Measurements from ENCODE around the gene CYBC1. TPM values are rescaled to one million over a fixed set of nuclear protein-coding genes. Genes with fewer than 3 reads are reported as not detected.

CYBC1 gene
- total and polyA plus RNA-seq, 9 of the 15 experiments (the other 6 are each of a cell fraction or from before 2014, with no cell fraction given) = 1.3 to 71.8 (median 49.9) TPM

DNA sequence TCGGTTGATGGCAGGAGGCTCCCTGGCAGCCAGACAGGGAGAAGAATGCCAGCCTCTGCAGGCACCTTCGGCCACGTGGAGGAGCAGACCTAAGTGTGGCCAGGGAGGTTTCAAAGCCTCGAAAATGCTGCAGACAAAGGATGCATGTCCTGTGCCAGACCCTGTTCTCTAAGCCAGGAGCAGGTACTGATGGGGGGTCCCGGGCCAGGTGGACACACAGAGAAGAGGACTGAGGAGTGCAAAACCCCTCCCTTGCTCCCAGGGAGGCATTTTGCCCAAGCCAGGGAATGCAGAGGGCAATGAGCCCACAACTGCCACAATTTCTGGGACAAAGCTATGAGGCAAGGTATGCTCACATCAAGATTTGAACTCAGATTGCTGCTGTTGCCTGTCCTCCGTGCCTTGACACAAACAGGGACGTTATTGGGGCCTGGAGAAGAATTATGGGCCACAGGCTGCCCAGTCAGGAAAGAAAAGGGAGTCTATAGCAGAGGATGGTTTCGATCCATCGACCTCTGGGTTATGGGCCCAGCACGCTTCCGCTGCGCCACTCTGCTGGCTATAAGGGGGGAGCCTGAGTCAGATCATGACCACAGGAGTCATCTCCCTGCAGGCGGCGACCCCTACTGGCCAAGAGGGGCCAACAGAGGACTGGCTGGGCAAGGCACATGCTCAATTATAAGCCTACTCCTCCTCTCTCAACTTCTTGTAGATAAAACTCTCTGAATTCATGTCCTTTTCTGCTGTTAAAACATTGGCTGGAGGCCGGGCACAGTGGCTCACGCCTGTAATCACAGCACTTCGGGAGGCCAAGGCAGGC is 43.9 kb upstream of the CYBC1 start (continued):
- TF ChIP-seq, protein P1, sequence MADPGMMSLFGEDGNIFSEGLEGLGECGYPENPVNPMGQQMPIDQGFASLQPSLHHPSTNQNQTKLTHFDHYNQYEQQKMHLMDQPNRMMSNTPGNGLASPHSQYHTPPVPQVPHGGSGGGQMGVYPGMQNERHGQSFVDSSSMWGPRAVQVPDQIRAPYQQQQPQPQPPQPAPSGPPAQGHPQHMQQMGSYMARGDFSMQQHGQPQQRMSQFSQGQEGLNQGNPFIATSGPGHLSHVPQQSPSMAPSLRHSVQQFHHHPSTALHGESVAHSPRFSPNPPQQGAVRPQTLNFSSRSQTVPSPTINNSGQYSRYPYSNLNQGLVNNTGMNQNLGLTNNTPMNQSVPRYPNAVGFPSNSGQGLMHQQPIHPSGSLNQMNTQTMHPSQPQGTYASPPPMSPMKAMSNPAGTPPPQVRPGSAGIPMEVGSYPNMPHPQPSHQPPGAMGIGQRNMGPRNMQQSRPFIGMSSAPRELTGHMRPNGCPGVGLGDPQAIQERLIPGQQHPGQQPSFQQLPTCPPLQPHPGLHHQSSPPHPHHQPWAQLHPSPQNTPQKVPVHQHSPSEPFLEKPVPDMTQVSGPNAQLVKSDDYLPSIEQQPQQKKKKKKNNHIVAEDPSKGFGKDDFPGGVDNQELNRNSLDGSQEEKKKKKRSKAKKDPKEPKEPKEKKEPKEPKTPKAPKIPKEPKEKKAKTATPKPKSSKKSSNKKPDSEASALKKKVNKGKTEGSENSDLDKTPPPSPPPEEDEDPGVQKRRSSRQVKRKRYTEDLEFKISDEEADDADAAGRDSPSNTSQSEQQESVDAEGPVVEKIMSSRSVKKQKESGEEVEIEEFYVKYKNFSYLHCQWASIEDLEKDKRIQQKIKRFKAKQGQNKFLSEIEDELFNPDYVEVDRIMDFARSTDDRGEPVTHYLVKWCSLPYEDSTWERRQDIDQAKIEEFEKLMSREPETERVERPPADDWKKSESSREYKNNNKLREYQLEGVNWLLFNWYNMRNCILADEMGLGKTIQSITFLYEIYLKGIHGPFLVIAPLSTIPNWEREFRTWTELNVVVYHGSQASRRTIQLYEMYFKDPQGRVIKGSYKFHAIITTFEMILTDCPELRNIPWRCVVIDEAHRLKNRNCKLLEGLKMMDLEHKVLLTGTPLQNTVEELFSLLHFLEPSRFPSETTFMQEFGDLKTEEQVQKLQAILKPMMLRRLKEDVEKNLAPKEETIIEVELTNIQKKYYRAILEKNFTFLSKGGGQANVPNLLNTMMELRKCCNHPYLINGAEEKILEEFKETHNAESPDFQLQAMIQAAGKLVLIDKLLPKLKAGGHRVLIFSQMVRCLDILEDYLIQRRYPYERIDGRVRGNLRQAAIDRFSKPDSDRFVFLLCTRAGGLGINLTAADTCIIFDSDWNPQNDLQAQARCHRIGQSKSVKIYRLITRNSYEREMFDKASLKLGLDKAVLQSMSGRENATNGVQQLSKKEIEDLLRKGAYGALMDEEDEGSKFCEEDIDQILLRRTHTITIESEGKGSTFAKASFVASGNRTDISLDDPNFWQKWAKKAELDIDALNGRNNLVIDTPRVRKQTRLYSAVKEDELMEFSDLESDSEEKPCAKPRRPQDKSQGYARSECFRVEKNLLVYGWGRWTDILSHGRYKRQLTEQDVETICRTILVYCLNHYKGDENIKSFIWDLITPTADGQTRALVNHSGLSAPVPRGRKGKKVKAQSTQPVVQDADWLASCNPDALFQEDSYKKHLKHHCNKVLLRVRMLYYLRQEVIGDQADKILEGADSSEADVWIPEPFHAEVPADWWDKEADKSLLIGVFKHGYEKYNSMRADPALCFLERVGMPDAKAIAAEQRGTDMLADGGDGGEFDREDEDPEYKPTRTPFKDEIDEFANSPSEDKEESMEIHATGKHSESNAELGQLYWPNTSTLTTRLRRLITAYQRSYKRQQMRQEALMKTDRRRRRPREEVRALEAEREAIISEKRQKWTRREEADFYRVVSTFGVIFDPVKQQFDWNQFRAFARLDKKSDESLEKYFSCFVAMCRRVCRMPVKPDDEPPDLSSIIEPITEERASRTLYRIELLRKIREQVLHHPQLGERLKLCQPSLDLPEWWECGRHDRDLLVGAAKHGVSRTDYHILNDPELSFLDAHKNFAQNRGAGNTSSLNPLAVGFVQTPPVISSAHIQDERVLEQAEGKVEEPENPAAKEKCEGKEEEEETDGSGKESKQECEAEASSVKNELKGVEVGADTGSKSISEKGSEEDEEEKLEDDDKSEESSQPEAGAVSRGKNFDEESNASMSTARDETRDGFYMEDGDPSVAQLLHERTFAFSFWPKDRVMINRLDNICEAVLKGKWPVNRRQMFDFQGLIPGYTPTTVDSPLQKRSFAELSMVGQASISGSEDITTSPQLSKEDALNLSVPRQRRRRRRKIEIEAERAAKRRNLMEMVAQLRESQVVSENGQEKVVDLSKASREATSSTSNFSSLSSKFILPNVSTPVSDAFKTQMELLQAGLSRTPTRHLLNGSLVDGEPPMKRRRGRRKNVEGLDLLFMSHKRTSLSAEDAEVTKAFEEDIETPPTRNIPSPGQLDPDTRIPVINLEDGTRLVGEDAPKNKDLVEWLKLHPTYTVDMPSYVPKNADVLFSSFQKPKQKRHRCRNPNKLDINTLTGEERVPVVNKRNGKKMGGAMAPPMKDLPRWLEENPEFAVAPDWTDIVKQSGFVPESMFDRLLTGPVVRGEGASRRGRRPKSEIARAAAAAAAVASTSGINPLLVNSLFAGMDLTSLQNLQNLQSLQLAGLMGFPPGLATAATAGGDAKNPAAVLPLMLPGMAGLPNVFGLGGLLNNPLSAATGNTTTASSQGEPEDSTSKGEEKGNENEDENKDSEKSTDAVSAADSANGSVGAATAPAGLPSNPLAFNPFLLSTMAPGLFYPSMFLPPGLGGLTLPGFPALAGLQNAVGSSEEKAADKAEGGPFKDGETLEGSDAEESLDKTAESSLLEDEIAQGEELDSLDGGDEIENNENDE (IDR thresholded peaks at IDR 0.05; ENCODE audit: low read depth, low read length) = no peak
- TF ChIP-seq, protein P2, sequence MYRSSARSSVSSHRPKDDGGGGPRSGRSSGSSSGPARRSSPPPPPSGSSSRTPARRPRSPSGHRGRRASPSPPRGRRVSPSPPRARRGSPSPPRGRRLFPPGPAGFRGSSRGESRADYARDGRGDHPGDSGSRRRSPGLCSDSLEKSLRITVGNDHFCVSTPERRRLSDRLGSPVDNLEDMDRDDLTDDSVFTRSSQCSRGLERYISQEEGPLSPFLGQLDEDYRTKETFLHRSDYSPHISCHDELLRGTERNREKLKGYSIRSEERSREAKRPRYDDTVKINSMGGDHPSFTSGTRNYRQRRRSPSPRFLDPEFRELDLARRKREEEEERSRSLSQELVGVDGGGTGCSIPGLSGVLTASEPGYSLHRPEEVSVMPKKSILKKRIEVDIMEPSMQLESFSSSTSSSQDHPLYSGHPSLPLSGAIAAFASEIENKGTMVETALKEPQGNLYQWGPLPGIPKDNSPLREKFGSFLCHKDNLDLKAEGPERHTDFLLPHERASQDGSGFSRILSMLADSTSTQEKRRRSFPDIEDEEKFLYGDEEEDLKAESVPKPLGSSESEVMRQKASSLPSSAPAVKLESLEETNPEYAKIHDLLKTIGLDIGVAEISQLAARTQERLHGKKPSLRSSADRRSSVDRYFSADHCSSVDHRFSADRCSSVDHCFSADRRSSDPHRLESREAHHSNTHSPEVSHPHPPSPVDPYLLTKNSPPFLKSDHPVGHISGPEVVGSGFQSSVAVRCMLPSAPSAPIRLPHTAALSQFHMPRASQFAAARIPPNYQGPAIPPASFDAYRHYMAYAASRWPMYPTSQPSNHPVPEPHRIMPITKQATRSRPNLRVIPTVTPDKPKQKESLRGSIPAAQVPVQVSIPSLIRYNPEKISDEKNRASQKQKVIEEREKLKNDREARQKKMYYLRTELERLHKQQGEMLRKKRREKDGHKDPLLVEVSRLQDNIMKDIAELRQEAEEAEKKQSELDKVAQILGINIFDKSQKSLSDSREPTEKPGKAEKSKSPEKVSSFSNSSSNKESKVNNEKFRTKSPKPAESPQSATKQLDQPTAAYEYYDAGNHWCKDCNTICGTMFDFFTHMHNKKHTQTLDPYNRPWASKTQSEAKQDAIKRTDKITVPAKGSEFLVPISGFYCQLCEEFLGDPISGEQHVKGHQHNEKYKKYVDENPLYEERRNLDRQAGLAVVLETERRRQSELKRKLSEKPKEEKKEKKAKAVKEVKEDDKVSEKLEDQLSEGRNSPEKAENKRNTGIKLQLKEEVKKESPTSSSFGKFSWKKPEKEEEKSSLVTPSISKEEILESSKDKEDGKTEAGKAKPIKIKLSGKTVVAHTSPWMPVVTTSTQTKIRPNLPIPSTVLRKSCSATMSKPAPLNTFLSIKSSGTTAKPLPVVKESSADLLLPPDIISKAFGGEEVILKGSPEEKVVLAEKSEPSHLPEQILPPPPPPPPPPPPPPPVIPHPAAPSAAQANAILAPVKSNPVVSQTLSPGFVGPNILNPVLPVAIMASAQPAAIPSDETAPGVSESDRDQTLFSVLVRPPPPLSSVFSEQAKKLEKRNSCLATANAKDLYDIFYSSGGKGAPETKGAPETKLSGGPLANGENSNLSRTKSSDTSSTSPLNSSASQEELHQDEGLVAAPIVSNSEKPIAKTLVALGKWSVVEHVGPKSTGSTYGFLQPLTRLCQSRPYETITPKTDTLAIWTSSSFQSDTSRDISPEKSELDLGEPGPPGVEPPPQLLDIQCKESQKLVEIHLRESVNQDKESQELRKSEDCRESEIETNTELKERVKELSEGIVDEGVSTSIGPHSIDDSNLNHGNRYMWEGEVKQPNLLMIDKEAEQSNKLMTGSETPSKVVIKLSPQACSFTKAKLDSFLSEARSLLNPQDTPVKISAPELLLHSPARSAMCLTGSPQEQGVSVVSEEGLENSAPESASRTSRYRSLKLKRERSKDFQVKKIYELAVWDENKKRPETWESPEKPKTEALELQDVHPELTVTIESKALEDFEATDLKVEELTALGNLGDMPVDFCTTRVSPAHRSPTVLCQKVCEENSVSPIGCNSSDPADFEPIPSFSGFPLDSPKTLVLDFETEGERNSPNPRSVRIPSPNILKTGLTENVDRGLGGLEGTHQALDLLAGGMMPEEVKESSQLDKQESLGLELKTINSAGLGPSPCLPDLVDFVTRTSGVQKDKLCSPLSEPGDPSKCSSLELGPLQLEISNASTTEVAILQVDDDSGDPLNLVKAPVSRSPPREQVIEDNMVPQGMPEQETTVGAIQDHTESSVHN (IDR thresholded peaks at IDR 0.05; ENCODE audit: borderline replicate concordance in 1 of 2, low read depth in 1 of 2) = no peak
- TF ChIP-seq ADNP (tag; IDR thresholded peaks at IDR 0.05) (peak; percentile 99), ZNF124 (CRISPR knock-in tag; IDR thresholded peaks at IDR 0.05) (no peak), RB1 (IDR thresholded peaks at IDR 0.05; ENCODE audit: low read depth) (peak; percentile 88)

Data from K562 (cell line).